Mesothelial cell of epicardium (in vitro differentiated cells): ENCODE measurements around the gene KLF2. TPM values are rescaled to one million over a fixed set of nuclear protein-coding genes. Genes with fewer than 3 reads are reported as not detected.

Experiments
- DNase-seq, 2 experiments: peaks; one replicate each; pipeline ENCODE4 v3.0.0; 2021; ENCODE audit warnings: low spot score in 2 of 2; ENCODE audit not compliant: unreplicated experiment in 2 of 2
- H3K27ac Mint-ChIP-seq: 2 replicates; pipeline ENCODE4 v1.8.0; 2021; ENCODE audit warnings: mixed read lengths
- H3K27me3 Mint-ChIP-seq: 2 replicates; pipeline ENCODE4 v1.8.0; 2021; ENCODE audit warnings: low read depth, mixed read lengths
- H3K36me3 Mint-ChIP-seq: 2 replicates; pipeline ENCODE4 v1.8.0; 2021; ENCODE audit warnings: mixed read lengths
- H3K4me1 Mint-ChIP-seq: 2 replicates; pipeline ENCODE4 v1.8.0; 2021; ENCODE audit warnings: mixed read lengths
- H3K4me3 Mint-ChIP-seq: 2 replicates; pipeline ENCODE4 v1.8.0; 2021; ENCODE audit warnings: mild to moderate bottlenecking, moderate library complexity, mixed read lengths
- H3K9me3 Mint-ChIP-seq: 2 replicates; pipeline ENCODE4 v1.8.0; 2021; ENCODE audit warnings: mixed read lengths
- total RNA-seq: library from RNA; stranded (reverse); gene quantifications from 3 replicates; pipeline ENCODE4 v1.2.1, GENCODE V29; 2021
- TF ChIP-seq, protein P1 (sequence below): fragments of 200-600 bp; sonication (generic); IDR thresholded peaks from one replicate; pipeline ENCODE4 v1.5.0; 2021; ENCODE audit warnings: antibody characterized with exemption; ENCODE audit not compliant: unreplicated experiment

KLF2 gene
- total RNA-seq, 1 donor from 2014 or later = 12.3 TPM

DNA sequence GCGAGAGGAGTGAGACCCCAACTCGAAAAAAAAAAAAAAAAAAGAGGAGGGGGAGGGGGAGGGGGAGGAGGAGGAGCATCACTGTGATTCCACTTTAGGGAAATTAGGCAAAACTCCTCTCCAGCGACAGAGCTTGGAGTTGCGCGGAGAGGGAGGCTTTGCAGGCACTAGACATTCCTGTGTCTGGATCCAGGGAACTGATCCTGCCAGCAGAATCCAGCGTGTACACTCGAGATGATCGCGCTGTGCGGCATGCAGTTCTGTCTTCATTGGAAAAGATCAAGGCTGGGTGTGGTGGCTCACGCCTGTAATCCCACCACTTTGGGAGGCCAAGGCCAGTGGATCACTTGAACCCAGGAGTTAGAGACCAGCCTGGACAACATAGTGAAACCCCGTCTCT lies 29.6 kb upstream of the KLF2 start:
- Mint-ChIP-seq H3K9me3 (no peaks in the 10 kb centered on the region), H3K27ac (peak overlapping the region; percentile 30), H3K4me3 (no peak overlapping the region), H3K27me3 (peaks cover 3% of the 10 kb centered on the region), H3K4me1 (peaks cover 17% of the 10 kb centered on the region), H3K36me3 (no peaks in the 10 kb centered on the region)
- TF ChIP-seq, protein P1, sequence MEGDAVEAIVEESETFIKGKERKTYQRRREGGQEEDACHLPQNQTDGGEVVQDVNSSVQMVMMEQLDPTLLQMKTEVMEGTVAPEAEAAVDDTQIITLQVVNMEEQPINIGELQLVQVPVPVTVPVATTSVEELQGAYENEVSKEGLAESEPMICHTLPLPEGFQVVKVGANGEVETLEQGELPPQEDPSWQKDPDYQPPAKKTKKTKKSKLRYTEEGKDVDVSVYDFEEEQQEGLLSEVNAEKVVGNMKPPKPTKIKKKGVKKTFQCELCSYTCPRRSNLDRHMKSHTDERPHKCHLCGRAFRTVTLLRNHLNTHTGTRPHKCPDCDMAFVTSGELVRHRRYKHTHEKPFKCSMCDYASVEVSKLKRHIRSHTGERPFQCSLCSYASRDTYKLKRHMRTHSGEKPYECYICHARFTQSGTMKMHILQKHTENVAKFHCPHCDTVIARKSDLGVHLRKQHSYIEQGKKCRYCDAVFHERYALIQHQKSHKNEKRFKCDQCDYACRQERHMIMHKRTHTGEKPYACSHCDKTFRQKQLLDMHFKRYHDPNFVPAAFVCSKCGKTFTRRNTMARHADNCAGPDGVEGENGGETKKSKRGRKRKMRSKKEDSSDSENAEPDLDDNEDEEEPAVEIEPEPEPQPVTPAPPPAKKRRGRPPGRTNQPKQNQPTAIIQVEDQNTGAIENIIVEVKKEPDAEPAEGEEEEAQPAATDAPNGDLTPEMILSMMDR = no peak
- no peak for DNase-seq

DNA sequence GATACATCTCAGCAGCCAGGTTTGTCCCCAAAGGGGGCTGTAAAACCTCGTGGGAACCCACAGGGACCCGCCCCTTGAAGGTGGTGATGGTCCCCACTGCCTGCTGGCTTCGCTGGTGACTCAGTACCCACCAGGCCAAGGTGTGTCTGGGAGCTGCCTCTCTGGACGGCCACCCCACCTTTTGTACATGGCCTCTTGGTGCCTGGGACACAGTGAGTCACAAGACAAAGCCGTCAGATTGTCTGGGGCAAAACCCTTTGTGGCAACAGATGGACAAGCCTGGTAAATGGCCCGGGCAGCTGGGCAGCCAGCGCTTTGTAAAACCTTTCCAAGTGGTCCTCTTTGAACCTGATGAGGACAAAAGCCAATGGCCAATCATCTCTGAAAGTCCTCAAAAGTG lies 27.9 kb upstream of the KLF2 start:
- DNase-seq = no peak
- Mint-ChIP-seq H3K9me3 (no peaks in the 10 kb centered on the region), H3K36me3 (no peaks in the 10 kb centered on the region), H3K27ac (no peak overlapping the region), H3K4me1 (peaks cover 17% of the 10 kb centered on the region), H3K4me3 (no peak overlapping the region), H3K27me3 (peaks cover 3% of the 10 kb centered on the region)
- TF ChIP-seq, protein P1 = no peak

DNA sequence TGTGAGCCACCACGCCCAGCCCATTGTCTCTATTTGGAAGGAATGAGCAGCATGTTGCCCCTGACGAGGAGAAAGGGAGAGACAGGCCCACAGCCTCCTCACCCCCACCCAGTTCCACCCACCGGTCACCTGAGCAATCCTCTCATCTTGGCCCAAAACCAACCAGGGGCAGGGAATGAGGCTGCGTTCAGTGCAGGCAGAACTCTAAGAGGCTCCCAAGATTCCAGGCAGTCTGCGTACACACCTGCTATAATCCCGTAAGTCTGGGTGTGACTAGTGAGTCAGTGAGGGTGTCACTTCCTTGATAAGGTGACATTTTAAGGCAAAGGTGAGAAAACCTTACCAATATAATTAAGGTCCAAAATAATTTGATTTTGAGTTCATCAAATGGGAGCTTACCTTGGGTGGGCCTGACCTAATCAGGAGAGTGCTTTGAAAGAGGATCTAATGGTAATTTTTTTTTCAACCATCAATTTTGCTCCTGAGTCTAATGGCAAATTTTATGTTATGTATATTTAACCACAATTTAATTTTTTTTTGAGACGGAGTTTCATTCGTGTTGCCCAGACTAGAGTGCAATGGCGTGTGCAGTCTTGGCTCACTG lies 26.9 kb upstream of the KLF2 start:
- Mint-ChIP-seq H3K36me3 (no peaks in the 10 kb centered on the region), H3K27me3 (peaks cover 3% of the 10 kb centered on the region), H3K4me1 (peaks cover 17% of the 10 kb centered on the region), H3K9me3 (no peaks in the 10 kb centered on the region), H3K27ac (no peak overlapping the region), H3K4me3 (no peak overlapping the region)
- TF ChIP-seq, protein P1 = no peak
- no peak for DNase-seq

DNA sequence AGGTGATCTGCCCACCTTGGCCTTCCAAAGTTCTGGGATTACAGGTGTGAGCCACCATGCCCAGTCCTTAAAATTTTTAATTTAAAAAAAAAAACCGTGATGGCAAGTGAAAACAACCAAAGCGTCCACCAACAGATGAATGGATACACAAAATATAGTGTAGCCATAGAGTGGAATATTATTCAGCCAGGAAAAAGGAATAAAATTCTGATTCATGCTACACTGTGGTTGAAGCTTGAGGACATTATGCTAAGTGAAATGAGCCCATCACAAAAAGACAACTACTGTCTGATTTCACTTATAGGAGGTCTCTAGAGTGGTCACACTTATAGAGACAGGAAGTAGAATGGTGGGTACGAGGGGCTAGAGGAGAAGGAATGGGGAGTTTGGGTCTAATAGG lies 26.3 kb upstream of the KLF2 start:
- TF ChIP-seq, protein P1 = no peak
- Mint-ChIP-seq H3K27me3 (peaks cover 3% of the 10 kb centered on the region), H3K27ac (no peak overlapping the region), H3K36me3 (no peaks in the 10 kb centered on the region), H3K9me3 (no peaks in the 10 kb centered on the region), H3K4me3 (no peak overlapping the region), H3K4me1 (peaks cover 10% of the 10 kb centered on the region)
- DNase-seq = no peak

DNA sequence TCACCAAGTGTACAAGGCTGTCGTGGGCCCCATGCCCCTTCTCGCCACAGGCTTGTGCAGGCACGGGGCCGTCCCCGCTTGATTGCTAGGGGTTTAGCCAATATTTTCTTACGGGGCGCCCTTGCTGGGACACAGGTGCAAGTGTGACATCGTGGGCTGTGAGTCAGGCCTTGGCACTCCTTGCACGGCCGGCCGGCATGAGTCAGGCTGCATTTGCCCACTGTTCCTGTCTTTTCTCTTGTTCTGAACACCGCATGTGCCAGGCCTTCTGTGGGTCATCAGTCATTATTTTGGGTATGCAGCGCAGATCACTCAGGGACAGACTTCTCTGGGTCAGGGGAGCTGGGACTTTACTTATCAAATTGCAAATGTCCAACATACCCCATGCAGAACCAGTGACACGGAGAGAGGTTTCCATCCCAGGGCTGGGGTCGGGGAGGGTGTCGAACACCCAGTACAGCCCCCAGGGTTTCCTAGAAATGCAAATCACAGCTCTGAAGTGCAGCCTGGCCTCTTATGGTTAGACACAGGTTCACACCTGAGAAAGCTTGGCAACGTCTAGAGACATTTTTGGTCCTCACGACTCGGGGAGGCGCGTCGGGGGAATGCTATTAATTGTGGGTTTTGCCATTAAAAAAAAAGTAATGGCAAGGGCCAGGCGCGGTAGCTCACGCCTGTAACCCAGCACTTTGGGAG lies 22.5 kb upstream of the KLF2 start:
- no peak overlapping the region for H3K27ac Mint-ChIP-seq
- no peaks in the 10 kb centered on the region for H3K27me3 Mint-ChIP-seq
- DNase-seq = no peak

More for the DNA sequence above, 22.5 kb upstream of the KLF2 start:
- TF ChIP-seq, protein P1 = no peak
- Mint-ChIP-seq H3K9me3 (no peaks in the 10 kb centered on the region), H3K4me1 (peaks cover under 1% of the 10 kb centered on the region), H3K4me3 (no peak overlapping the region), H3K36me3 (no peaks in the 10 kb centered on the region)
